Activated CD4-positive, alpha-beta T cell treated with anti-CD3 and anti-CD28 coated beads, Interleukin-2, amount 50 U/mL, for 4 hours (primary cell): Measurements from ENCODE around the gene FITM2.
A peak's percentile ranks its signal among the peaks of the same experiment; 100 is the strongest.
"Not testable (repeated sequence)": the region's sequence is repeated elsewhere in the genome, so short reads cannot be mapped to it uniquely, and the experiment has no call there.

Experiments
- DNase-seq, 2 experiments: peaks; one replicate each; pipeline ENCODE4 v3.0.0-alpha.2; 2020

FITM2 gene

GRCh38 chr20:44331201-44331600, 20.2 kb upstream of the FITM2 start:
- DNase-seq = no peak

- no peak for DNase-seq
Measured at GRCh38 chr20:44328428-44328827, 17.4 kb upstream of the FITM2 start.

- DNase-seq = not testable (repeated sequence)
Measured at GRCh38 chr20:44327748-44328147, 16.7 kb upstream of the FITM2 start.

GRCh38 chr20:44326391-44327159, 15.6 kb upstream of the FITM2 start:
- peak; percentile 10 to 14 for DNase-seq

GRCh38 chr20:44324343-44324742, 13.3 kb upstream of the FITM2 start:
- no peak for DNase-seq

- no peak for DNase-seq
Measured at GRCh38 chr20:44319839-44320422, 8.9 kb upstream of the FITM2 start.

GRCh38 chr20:44314870-44315269, 3.9 kb upstream of the FITM2 start:
- no peak for DNase-seq

GRCh38 chr20:44309763-44310663, 989 bp downstream of the FITM2 start:
- no peak for DNase-seq

- no peak for DNase-seq
Measured at GRCh38 chr20:44306927-44307326, 4.1 kb downstream of the FITM2 start.

- DNase-seq = no peak
Measured at GRCh38 chr20:44304383-44304782, 6.6 kb downstream of the FITM2 start.

GRCh38 chr20:44302736-44303135, 8.3 kb downstream of the FITM2 start:
- DNase-seq = no peak

- DNase-seq = no peak
Measured at GRCh38 chr20:44302026-44302669, 8.9 kb downstream of the FITM2 start.

- DNase-seq = no peak
Measured at GRCh38 chr20:44301285-44301684, 9.7 kb downstream of the FITM2 start.

GRCh38 chr20:44299011-44299535, 11.9 kb downstream of the FITM2 start:
- DNase-seq = not testable (repeated sequence)

GRCh38 chr20:44297721-44298120, 13.3 kb downstream of the FITM2 start:
- DNase-seq = no peak

- no peak for DNase-seq
Measured at GRCh38 chr20:44296011-44296410, 15.0 kb downstream of the FITM2 start.

GRCh38 chr20:44291754-44292153, 19.2 kb downstream of the FITM2 start:
- no peak for DNase-seq

GRCh38 chr20:44288252-44288651, 22.8 kb downstream of the FITM2 start:
- no peak for DNase-seq

- DNase-seq = no peak
Measured at GRCh38 chr20:44287272-44288097, 23.5 kb downstream of the FITM2 start.

- DNase-seq = no peak
Measured at GRCh38 chr20:44284032-44284431, 27.0 kb downstream of the FITM2 start.

GRCh38 chr20:44282192-44282591, 28.8 kb downstream of the FITM2 start:
- no peak for DNase-seq

GRCh38 chr20:44280387-44280786, 30.6 kb downstream of the FITM2 start:
- no peak for DNase-seq
